GM12878 (cell line): ENCODE data around the gene LRTM2. TPM values are rescaled to one million over a fixed set of nuclear protein-coding genes. Genes with fewer than 3 reads are reported as not detected.

Experiments
- ATAC-seq: fragments of 200-7000 bp; cut with Tn5 transposase; 3 replicates; pipeline ENCODE4 v1.9.1; 2020; ENCODE audit warnings: mild to moderate bottlenecking, moderate library complexity
- BruUV-seq: library from RNA; stranded (reverse); fragments of 400-500 nt; replicated peaks from 2 replicates; lab custom pipeline; 2021; lab: Mats Ljungman, UMichigan
- CTCF ChIA-PET: fragments of 300-600 bp; sonication (Branson Sonifier 250); formaldehyde crosslinking; extraction: SDS; loops from one replicate; lab custom pipeline; 2021; ENCODE audit warnings: inconsistent platforms; lab: Yijun Ruan, JAX
- POLR2A ChIA-PET: fragments of 350-600 bp; formaldehyde crosslinking; extraction: SDS; loops from one replicate; lab custom pipeline; 2021; ENCODE audit warnings: inconsistent platforms; lab: Charles Lee
- RAD21 ChIA-PET: fragments of 300-600 bp; sonication (Branson Sonifier 250); formaldehyde crosslinking; loops from one replicate; lab custom pipeline; 2023; ENCODE audit warnings: antibody characterized with exemption; ENCODE audit not compliant: unreplicated experiment; lab: Charles Lee
- SMC1A ChIA-PET: fragments of 300-600 bp; sonication (Branson Sonifier 250); formaldehyde crosslinking; loops from one replicate; lab custom pipeline; 2023; ENCODE audit not compliant: unreplicated experiment, uncharacterized antibody; lab: Charles Lee
- DNase-seq: peaks from one replicate; pipeline ENCODE4 v3.0.0-alpha.2; 2011; ENCODE audit warnings: low read depth, low spot score
- FAIRE-seq: peaks from 3 replicates; lab custom pipeline; 2011; peaks lifted over from hg19 to GRCh38; lab: Jason Lieb, UNC
- H2AFZ ChIP-seq: 2 replicates; pipeline ENCODE4 v1.6.0; 2011; ENCODE audit warnings: low read depth, low read length, control low read depth; ENCODE audit not compliant: control insufficient read depth
- H3K27ac ChIP-seq: 2 replicates; pipeline ENCODE4 v1.5.1; 2011; ENCODE audit warnings: control low read depth; ENCODE audit not compliant: control insufficient read depth, insufficient read depth
- H3K27me3 ChIP-seq, 2 experiments: replicated peaks in 1 of 2; 2 replicates each; pipeline versions ENCODE4 v1.6.0 to v1.6.1; 2011; ENCODE audit warnings: low read length in 1 of 2; ENCODE audit not compliant: control insufficient read depth in 2 of 2, insufficient read depth in 2 of 2
- H3K36me3 ChIP-seq, 2 experiments: 2 replicates each; pipeline ENCODE4 v1.5.1; 2011; ENCODE audit warnings: low read length in 1 of 2; ENCODE audit not compliant: control insufficient read depth in 2 of 2, insufficient read depth in 2 of 2
- H3K4me1 ChIP-seq: 2 replicates; pipeline ENCODE4 v1.6.1; 2011; ENCODE audit warnings: mild to moderate bottlenecking, low read length, moderate library complexity, mixed read lengths; ENCODE audit not compliant: control insufficient read depth, insufficient read depth
- H3K4me2 ChIP-seq: 2 replicates; pipeline ENCODE4 v1.6.0; 2011; ENCODE audit warnings: control low read depth; ENCODE audit not compliant: control insufficient read depth, insufficient read depth
- H3K4me3 ChIP-seq: fragments of 200-600 bp; sonication (generic); 2 replicates; pipeline ENCODE4 v1.5.1; 2016
- H3K79me2 ChIP-seq: 2 replicates; pipeline ENCODE4 v1.6.0; 2011; ENCODE audit warnings: low read length; ENCODE audit not compliant: control insufficient read depth, insufficient read depth
- H3K9ac ChIP-seq: 2 replicates; pipeline ENCODE4 v1.8.0; 2011; ENCODE audit warnings: low read length, control low read depth, mixed read lengths; ENCODE audit not compliant: control insufficient read depth, insufficient read depth
- H3K9me3 ChIP-seq: replicated peaks from 3 replicates; pipeline ENCODE4 v1.5.1; 2011; ENCODE audit warnings: mild to moderate bottlenecking, low read length; ENCODE audit not compliant: control insufficient read depth, insufficient read depth
- H4K20me1 ChIP-seq: 2 replicates; pipeline ENCODE4 v1.6.0; 2011; ENCODE audit not compliant: control insufficient read depth, insufficient read depth
- CBX3 ChIP-seq: fragments of 200-600 bp; sonication (generic); IDR thresholded peaks from 2 replicates; pipeline ENCODE4 v1.6.1; 2016; ENCODE audit warnings: low read depth, borderline replicate concordance
- CTCF ChIP-seq, 3 experiments: IDR thresholded peaks in 2 of 3; conservative IDR thresholded peaks in 1 of 3; 2 replicates each; pipeline ENCODE4 v1.5.1; 2011; ENCODE audit warnings: low read depth in 3 of 3, low read length in 3 of 3, mild to moderate bottlenecking in 3 of 3, control low read depth in 2 of 3, moderate library complexity in 2 of 3, inconsistent platforms in 1 of 3, mixed read lengths in 1 of 3; ENCODE audit not compliant: control insufficient read depth in 2 of 3, insufficient read depth in 1 of 3; ENCODE audit errors: extremely low read depth in 1 of 3
- DPF2 ChIP-seq: fragments of 450-650 bp; IDR thresholded peaks from 2 replicates; pipeline ENCODE4 v1.6.1; 2017; ENCODE audit warnings: mild to moderate bottlenecking
- EP300 ChIP-seq, 2 experiments: fragments of 150-350 bp in 1 of 2; IDR thresholded peaks; 2 replicates each; pipeline ENCODE4 v1.6.1; 2011 to 2012; ENCODE audit warnings: low read depth in 2 of 2, low read length in 2 of 2, borderline replicate concordance in 1 of 2, improper control_type of control experiment in 1 of 2, inconsistent platforms in 1 of 2; ENCODE audit not compliant: control insufficient read depth in 1 of 2
- IKZF1 ChIP-seq: fragments of 450-650 bp; conservative IDR thresholded peaks from 2 replicates; pipeline ENCODE4 v1.6.1; 2017; ENCODE audit warnings: antibody characterized with exemption, mild to moderate bottlenecking
- NR2C1 ChIP-seq: fragments of 450-650 bp; IDR thresholded peaks from 2 replicates; pipeline ENCODE4 v1.6.1; 2017; ENCODE audit warnings: antibody characterized with exemption, mild to moderate bottlenecking, moderate library complexity
- PKNOX1 ChIP-seq: fragments of 450-650 bp; IDR thresholded peaks from 2 replicates; pipeline ENCODE4 v1.6.1; 2016; ENCODE audit warnings: mild to moderate bottlenecking
- RAD21 ChIP-seq: IDR thresholded peaks from 2 replicates; pipeline ENCODE4 v1.6.1; 2011; ENCODE audit warnings: mild to moderate bottlenecking, low read depth, low read length, moderate library complexity; ENCODE audit not compliant: insufficient read depth
- RBBP5 ChIP-seq: fragments of 200-600 bp; sonication (generic); conservative IDR thresholded peaks from 2 replicates; pipeline ENCODE4 v1.6.1; 2016
- SMAD5 ChIP-seq: IDR thresholded peaks from 2 replicates; pipeline ENCODE4 v1.6.1; 2016; ENCODE audit warnings: antibody characterized with exemption, low read depth
- TCF12 ChIP-seq: IDR thresholded peaks from 2 replicates; pipeline ENCODE4 v1.6.1; 2011; ENCODE audit warnings: low read depth, mild to moderate bottlenecking, low read length
- USF2 ChIP-seq: IDR thresholded peaks from 2 replicates; pipeline ENCODE4 v1.6.1; 2011; ENCODE audit warnings: low read depth, low read length, improper control_type of control experiment, borderline replicate concordance
- ZNF622 ChIP-seq: fragments of 450-650 bp; IDR thresholded peaks from 2 replicates; pipeline ENCODE4 v1.6.1; 2017; ENCODE audit warnings: mild to moderate bottlenecking, inconsistent platforms
- WGBS: methylation state at CpG from one replicate; pipeline ENCODE4 v1.1.6; 2016; ENCODE audit warnings: low lambda C conversion rate; ENCODE audit not compliant: insufficient replicate concordance, insufficient coverage; ENCODE audit errors: missing lambda C conversion rate; 5-methylcytosine and 5-hydroxymethylcytosine counted together
- in situ Hi-C: fragments of 300-500 bp; cut with MboI; formaldehyde crosslinking; loops from 9 replicates; pipeline ENCODE4 v1.14.3; 2018; ENCODE audit warnings: mixed read lengths
- intact Hi-C: fragments of 100-400 bp; cut with micrococcal nuclease; formaldehyde crosslinking; loops from one replicate; pipeline ENCODE4 v1.14.2; 2022; ENCODE audit not compliant: unreplicated experiment
- polyA plus RNA-seq, 11 experiments: library from polyadenylated mRNA; depleted of rRNA in 4 of 11; unstranded in 6 of 11; stranded (reverse) in 5 of 11; fragments of >200 nt; fragmentation: Nextera tagmentation in 4 of 11; fragmentation: Illumina TruSeq in 1 of 11; extraction: Ambion mirVana in 4 of 11; extraction: Trizol in 1 of 11; gene quantifications; 1 replicate in 1 of 11; 2 replicates in 10 of 11; pipeline versions ENCODE4 v1.2.1 to v1.2.3, GENCODE V29; 2011 to 2016; ENCODE audit warnings: inconsistent platforms in 2 of 11, missing spikeins in 2 of 11, low read depth in 1 of 11
- total RNA-seq, 4 experiments: library from RNA; depleted of rRNA in 3 of 4; stranded (reverse); fragments of >200 nt in 3 of 4; fragmentation: Illumina TruSeq in 1 of 4; extraction: Trizol in 1 of 4; gene quantifications; 2 replicates each; pipeline versions ENCODE4 v1.2.1 to v1.2.3, GENCODE V29; 2013 to 2021

LRTM2 gene
- total and polyA plus RNA-seq, 10 of the 15 experiments (the other 5 are each of a cell fraction or from before 2014, with no cell fraction given): 0.05 TPM; not detected in 9

- in situ Hi-C loops: no loop called here
- ChIA-PET RAD21 (no interaction called here), CTCF (interaction anchor here (2.4 kb wide), 1 partner anchor 13 kb away, joined by 11 read pairs; no protein-coding TSS in a partner anchor), SMC1A (interaction anchor here (1.0 kb wide), 1 partner anchor 13 kb away, joined by 4 read pairs; no protein-coding TSS in a partner anchor), POLR2A (no interaction called here)
- intact Hi-C loops: no loop called here
- H3K27me3 ChIP-seq: no peaks in the 10 kb centered on the region
- ATAC-seq (no peak), FAIRE-seq (no peak), DNase-seq (no peak)
- H3K27ac ChIP-seq: no peak overlapping the region
- H3K4me1 ChIP-seq: no peaks in the 10 kb centered on the region
- H3K4me2 ChIP-seq: no peak overlapping the region
- no TSS peak for BruUV-seq
- H2AFZ ChIP-seq: no peak overlapping the region
- 98% methylated on average over 5 of the region's 5 CpGs for WGBS
- no peak overlapping the region for H3K9ac ChIP-seq
- peaks cover 2 to 22% of the 10 kb centered on the region in 2 experiments for H3K36me3 ChIP-seq
- TF ChIP-seq CTCF (IDR thresholded peaks at IDR 0.05 in 2 of 3, conservative IDR thresholded peaks at IDR 0.05 in 1 of 3; ENCODE audit: control insufficient read depth in 2 of 3, extremely low read depth in 1 of 3, insufficient read depth in 1 of 3, low read depth in 3 of 3, low read length in 3 of 3) (no peak), ZNF622 (no peak), USF2 (no peak), SMAD5 (no peak), RAD21 (no peak), CBX3 (no peak), TCF12 (no peak), DPF2 (no peak), EP300 (IDR thresholded peaks at IDR 0.05; ENCODE audit: borderline replicate concordance in 1 of 2, control insufficient read depth in 1 of 2, low read depth in 2 of 2, low read length in 2 of 2) (no peak), PKNOX1 (no peak), IKZF1 (no peak), RBBP5 (no peak), NR2C1 (no peak)
- no peaks in the 10 kb centered on the region; the same call in 1 of the 2 replicates for H4K20me1 ChIP-seq
- H3K9me3 ChIP-seq: no peaks in the 10 kb centered on the region
- H3K79me2 ChIP-seq: no peaks in the 10 kb centered on the region; the same call in 1 of the 2 replicates
- no peak overlapping the region for H3K4me3 ChIP-seq
Measured at GRCh38 chr12:1777798-1778197, 42.6 kb upstream of the LRTM2 start.
